ENCODE data around the gene PRR15L. TPM values are rescaled to one million over a fixed set of nuclear protein-coding genes. Genes with fewer than 3 reads are reported as not detected.

Gene PRR15L
- total and polyA plus RNA-seq, 2 of the 4 experiments (the other 2 are of a cell fraction), result not detected

DNA sequence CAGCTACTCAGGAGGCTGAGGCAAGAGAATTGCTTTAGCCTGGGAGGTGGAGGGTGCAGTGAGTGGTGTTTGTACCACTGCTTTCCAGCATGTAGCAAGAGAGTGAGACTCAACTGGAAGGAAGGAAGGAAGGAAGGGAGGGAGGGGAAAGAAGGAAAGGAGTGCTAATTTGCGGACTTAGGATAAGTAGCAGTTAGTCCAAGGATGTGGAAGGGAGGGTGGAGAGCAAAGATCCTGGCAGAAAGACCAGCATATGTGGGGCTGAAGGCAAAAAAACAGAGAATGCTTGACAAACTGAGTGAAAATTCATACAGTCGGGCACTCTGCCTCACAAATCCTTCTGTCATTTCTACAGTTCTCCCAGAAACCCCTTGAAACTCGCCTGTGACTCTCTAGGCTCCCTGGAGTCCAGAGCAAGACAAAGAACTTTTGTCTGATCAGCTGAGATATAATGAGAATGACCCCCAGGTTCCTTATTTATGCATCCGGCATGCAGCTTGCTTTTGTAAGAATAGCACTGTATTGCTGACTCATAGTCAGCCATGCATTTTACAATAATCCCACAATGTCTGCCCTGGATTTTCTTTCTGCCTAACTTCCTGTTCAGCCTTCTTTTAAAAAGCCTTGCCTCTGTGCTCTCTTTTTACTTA, 44.7 kb upstream of the PRR15L start:
- in situ Hi-C loops (cut with MboI; ENCODE audit: low sequenced_read_pairs), result no loop called here
- Histone ChIP-seq H3K4me3 (ENCODE audit: insufficient read depth, low read depth, low read length) (no peak overlapping the region), H4K5ac (ENCODE audit: low read depth, low read length) (peak overlapping the region; percentile 100), H3K14ac (replicated peaks; ENCODE audit: low read depth, low read length) (peak overlapping the region; percentile 93), H4K91ac (ENCODE audit: insufficient read depth, low read depth, low read length) (peak overlapping the region; percentile 96), H3K9ac (ENCODE audit: low read depth, low read length) (peak overlapping the region; percentile 61), H3K4me2 (ENCODE audit: low read depth, low read length) (peak overlapping the region; percentile 64), H2AK9ac (replicated peaks; ENCODE audit: low read depth, low read length, poor library complexity) (no peak overlapping the region), H2BK120ac (ENCODE audit: low read depth, low read length) (peak overlapping the region; percentile 92), H3K79me1 (ENCODE audit: low read depth in 1 of 2, low read length in 2 of 2) (no peaks in the 10 kb centered on the region), H4K8ac (ENCODE audit: low read depth in 2 of 2, low read length in 2 of 2) (peak overlapping the region; percentile 97 to 99), H3K36me3 (ENCODE audit: control insufficient read depth, insufficient read depth, low read length) (no peaks in the 10 kb centered on the region), H3K23ac (ENCODE audit: low read depth, low read length) (peak overlapping the region; percentile 98), H4K20me1 (ENCODE audit: insufficient read depth, low read length) (no peaks in the 10 kb centered on the region), H3K56ac (ENCODE audit: extremely low read depth, insufficient read depth, low read length) (peak overlapping the region; percentile 84), H3K18ac (ENCODE audit: low read depth, low read length) (peak overlapping the region; percentile 100), H3K9me3 (ENCODE audit: control insufficient read depth, insufficient read depth, low read length) (no peaks in the 10 kb centered on the region), H3K27me3 (ENCODE audit: control insufficient read depth, insufficient read depth, low read length) (no peaks in the 10 kb centered on the region), H3K4ac (ENCODE audit: low read depth, low read length) (peak overlapping the region; percentile 97), H2BK15ac (ENCODE audit: low read depth, low read length) (peak overlapping the region; percentile 95), H2BK20ac (ENCODE audit: low read depth, low read length) (peak overlapping the region; percentile 99), H2AK5ac (ENCODE audit: low read depth, low read length) (peak overlapping the region; percentile 90), H3K9me1 (ENCODE audit: insufficient read depth, low read length) (peaks cover 14% of the 10 kb centered on the region), H3K4me1 (ENCODE audit: control insufficient read depth, insufficient read depth, low read length) (peaks cover 14% of the 10 kb centered on the region), H2AFZ (replicated peaks; ENCODE audit: low read length, poor library complexity) (peak overlapping the region; percentile 85), H2BK5ac (ENCODE audit: low read depth, low read length, poor library complexity, severe bottlenecking) (peak overlapping the region; percentile 98), H3K27ac (ENCODE audit: insufficient read depth, low read length) (peak overlapping the region; percentile 88)
- POLR2A ChIA-PET (ENCODE audit: unreplicated experiment), result interaction anchor here (1.3 kb wide), 1 partner anchor 12 kb away, joined by 3 read pairs; no protein-coding TSS in a partner anchor
- ATAC-seq (ENCODE audit: low read depth) (peak; percentile 86), DNase-seq (peak; percentile 87)
- intact Hi-C loops (cut with micrococcal nuclease), result no loop called here
- CTCF ChIA-PET, result interaction anchor here (0.8 to 1.0 kb wide), 2 partner anchors 13 to 31 kb away, joined by 3 to 4 read pairs; partner anchors contain the start of gene CDK5RAP3
- dilution Hi-C loops (cut with HindIII; ENCODE audit: low sequenced_read_pairs, unreplicated experiment), result no loop called here
- no TSS peak for BruUV-seq (replicated peaks)
- TF ChIP-seq FOS (IDR thresholded peaks at IDR 0.05; ENCODE audit: low read depth, low read length) (peak; percentile 69), MAFK (IDR thresholded peaks at IDR 0.05; ENCODE audit: low read depth, low read length) (peak; percentile 78), BHLHE40 (IDR thresholded peaks at IDR 0.05; ENCODE audit: low read depth, low read length) (peak; percentile 32; the same call in 1 of the 2 replicates), USF2 (IDR thresholded peaks at IDR 0.05; ENCODE audit: low read depth, low read length) (no peak), NFE2L2 (IDR thresholded peaks at IDR 0.05; ENCODE audit: low read depth, low read length) (peak; percentile 95), MXI1 (IDR thresholded peaks at IDR 0.05; ENCODE audit: borderline replicate concordance, low read depth, low read length) (no peak), ELK1 (IDR thresholded peaks at IDR 0.05; ENCODE audit: borderline replicate concordance, low read depth, low read length) (no peak), RFX5 (IDR thresholded peaks at IDR 0.05; ENCODE audit: low read depth, low read length) (no peak), CEBPB (IDR thresholded peaks at IDR 0.05; ENCODE audit: low read depth, low read length) (peak; percentile 60), POLR2A (IDR thresholded peaks at IDR 0.05; ENCODE audit: low read depth, low read length) (no peak)
- TF ChIP-seq, protein P1, sequence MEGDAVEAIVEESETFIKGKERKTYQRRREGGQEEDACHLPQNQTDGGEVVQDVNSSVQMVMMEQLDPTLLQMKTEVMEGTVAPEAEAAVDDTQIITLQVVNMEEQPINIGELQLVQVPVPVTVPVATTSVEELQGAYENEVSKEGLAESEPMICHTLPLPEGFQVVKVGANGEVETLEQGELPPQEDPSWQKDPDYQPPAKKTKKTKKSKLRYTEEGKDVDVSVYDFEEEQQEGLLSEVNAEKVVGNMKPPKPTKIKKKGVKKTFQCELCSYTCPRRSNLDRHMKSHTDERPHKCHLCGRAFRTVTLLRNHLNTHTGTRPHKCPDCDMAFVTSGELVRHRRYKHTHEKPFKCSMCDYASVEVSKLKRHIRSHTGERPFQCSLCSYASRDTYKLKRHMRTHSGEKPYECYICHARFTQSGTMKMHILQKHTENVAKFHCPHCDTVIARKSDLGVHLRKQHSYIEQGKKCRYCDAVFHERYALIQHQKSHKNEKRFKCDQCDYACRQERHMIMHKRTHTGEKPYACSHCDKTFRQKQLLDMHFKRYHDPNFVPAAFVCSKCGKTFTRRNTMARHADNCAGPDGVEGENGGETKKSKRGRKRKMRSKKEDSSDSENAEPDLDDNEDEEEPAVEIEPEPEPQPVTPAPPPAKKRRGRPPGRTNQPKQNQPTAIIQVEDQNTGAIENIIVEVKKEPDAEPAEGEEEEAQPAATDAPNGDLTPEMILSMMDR (conservative IDR thresholded peaks at IDR 0.05; ENCODE audit: low read depth, low read length), result no peak
- WGBS, 2 experiments (ENCODE audit: extremely low coverage in 2 of 2, insufficient read length in 1 of 2), result 33% methylated on average over 3 of the region's 4 CpGs; no CpG with 5 or more reads in 1 of the 2 experiments
